Measurements from ENCODE around the gene ARVCF.

ARVCF gene

GRCh38 chr22:20053407-20054033 lies 36.9 kb upstream of the ARVCF start:
- no peak for DNase-seq

GRCh38 chr22:20052309-20053259 lies 36.0 kb upstream of the ARVCF start:
- no peak for DNase-seq

- DNase-seq: no peak
Observed at GRCh38 chr22:20051927-20052308, 35.3 kb upstream of the ARVCF start.

- no peak for DNase-seq
Observed at GRCh38 chr22:20046730-20047129, 30.1 kb upstream of the ARVCF start.

GRCh38 chr22:20044495-20045151 lies 28.0 kb upstream of the ARVCF start:
- no peak for DNase-seq

- DNase-seq: no peak
Observed at GRCh38 chr22:20043997-20044342, 27.3 kb upstream of the ARVCF start.

GRCh38 chr22:20043057-20043996 lies 26.7 kb upstream of the ARVCF start:
- DNase-seq: no peak

GRCh38 chr22:20040327-20041200 lies 23.9 kb upstream of the ARVCF start:
- DNase-seq: no peak

- no peak for DNase-seq
Observed at GRCh38 chr22:20039683-20040325, 23.2 kb upstream of the ARVCF start.

GRCh38 chr22:20038574-20038973 lies 22.0 kb upstream of the ARVCF start:
- no peak for DNase-seq

- no peak for DNase-seq
Observed at GRCh38 chr22:20037419-20037818, 20.8 kb upstream of the ARVCF start.

GRCh38 chr22:20036535-20037392 lies 20.1 kb upstream of the ARVCF start:
- DNase-seq: no peak

GRCh38 chr22:20036084-20036482 lies 19.5 kb upstream of the ARVCF start:
- DNase-seq: no peak

- DNase-seq: no peak
Observed at GRCh38 chr22:20035375-20036083, 18.9 kb upstream of the ARVCF start.

- no peak for DNase-seq
Observed at GRCh38 chr22:20034143-20034542, 17.5 kb upstream of the ARVCF start.

- no peak for DNase-seq
Observed at GRCh38 chr22:20033045-20033706, 16.6 kb upstream of the ARVCF start.

- no peak for DNase-seq
Observed at GRCh38 chr22:20032407-20032991, 15.9 kb upstream of the ARVCF start.

GRCh38 chr22:20031732-20032406 lies 15.2 kb upstream of the ARVCF start:
- DNase-seq: no peak
